IPS-15b (cell line): ENCODE results near the gene MAP2K2.

Source experiments
- H3K27me3 ChIP-seq: one replicate; pipeline ENCODE4 v1.6.1; 2013; ENCODE audit warnings: low read length; ENCODE audit not compliant: control insufficient read depth, insufficient read depth
- H3K36me3 ChIP-seq: one replicate; pipeline ENCODE4 v1.6.1; 2013; ENCODE audit warnings: low read length; ENCODE audit not compliant: control insufficient read depth, insufficient read depth
- H3K4me1 ChIP-seq: one replicate; pipeline ENCODE4 v1.6.1; 2013; ENCODE audit warnings: mild to moderate bottlenecking, low read length; ENCODE audit not compliant: control insufficient read depth, insufficient read depth
- H3K4me3 ChIP-seq: one replicate; pipeline ENCODE4 v1.5.1; 2013; ENCODE audit warnings: low read depth, low read length
- H3K9ac ChIP-seq: one replicate; pipeline ENCODE4 v1.6.1; 2013; ENCODE audit warnings: low read depth, mild to moderate bottlenecking, low read length
- H3K9me3 ChIP-seq: one replicate; pipeline ENCODE4 v1.6.1; 2013; ENCODE audit warnings: mild to moderate bottlenecking, low read length; ENCODE audit not compliant: control insufficient read depth, insufficient read depth

Gene MAP2K2

GRCh38 chr19:4042064-4042730 lies 81.7 kb downstream of the MAP2K2 start:
- Histone ChIP-seq H3K4me1 (no peaks in the 10 kb centered on the region), H3K9ac (no peak overlapping the region), H3K36me3 (peaks cover 6% of the 10 kb centered on the region), H3K9me3 (no peaks in the 10 kb centered on the region), H3K4me3 (no peak overlapping the region), H3K27me3 (no peaks in the 10 kb centered on the region)
